PFSK-1 (cell line): ENCODE data around the gene CNTN5.

Experiments used
- FOXP2 ChIP-seq: optimal IDR thresholded peaks from 2 replicates; pipeline ENCODE3; 2011; ENCODE audit warnings: borderline replicate concordance, control low read depth, inconsistent platforms; ENCODE audit not compliant: insufficient read depth; ENCODE audit errors: extremely low read length, extremely low read depth
- POLR2AphosphoS5 ChIP-seq: IDR thresholded peaks from 2 replicates; pipeline ENCODE4 v1.6.1; 2012; ENCODE audit warnings: low read depth, mild to moderate bottlenecking, control low read depth, low read length, moderate library complexity
- SIN3A ChIP-seq: IDR thresholded peaks from 2 replicates; pipeline ENCODE4 v1.6.1; 2012; ENCODE audit warnings: mild to moderate bottlenecking, low read length, moderate library complexity, borderline replicate concordance; ENCODE audit not compliant: insufficient read depth
- TAF1 ChIP-seq: IDR thresholded peaks from 2 replicates; pipeline ENCODE4 v1.6.1; 2012; ENCODE audit warnings: low read length, control low read depth, borderline replicate concordance; ENCODE audit not compliant: insufficient read depth
- TF ChIP-seq, protein P1 (sequence below), 2 experiments: IDR thresholded peaks; 2 replicates each; pipeline versions ENCODE4 v1.6.1 to v1.8.0; 2011 to 2012; ENCODE audit warnings: low read depth in 2 of 2, low read length in 2 of 2, control low read depth in 1 of 2, inconsistent platforms in 1 of 2, mild to moderate bottlenecking in 1 of 2, moderate library complexity in 1 of 2; ENCODE audit not compliant: insufficient read depth in 1 of 2

DNA sequence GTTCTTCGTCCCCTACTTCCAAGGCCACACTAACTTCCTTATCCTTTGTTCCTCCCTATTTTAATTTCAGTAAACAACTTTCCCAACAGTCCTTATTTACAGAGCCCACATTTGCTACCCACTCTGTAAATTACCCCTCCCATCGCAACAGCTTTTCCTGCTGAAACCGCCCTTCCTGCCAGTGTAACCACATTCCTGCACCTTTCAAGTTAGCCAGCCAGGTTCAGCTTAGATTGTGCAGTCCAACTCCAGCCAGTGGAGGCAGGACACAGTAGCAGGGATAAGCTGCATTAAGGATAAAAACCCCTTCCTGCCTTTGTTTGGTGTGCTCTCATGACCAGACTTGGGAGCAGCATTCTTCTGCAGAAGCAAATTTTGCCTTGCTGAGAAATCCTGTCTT is 898.0 kb downstream of the CNTN5 start:
- TF ChIP-seq POLR2AphosphoS5 = no peak
- no peak for TF ChIP-seq SIN3A
- TF ChIP-seq, protein P1, sequence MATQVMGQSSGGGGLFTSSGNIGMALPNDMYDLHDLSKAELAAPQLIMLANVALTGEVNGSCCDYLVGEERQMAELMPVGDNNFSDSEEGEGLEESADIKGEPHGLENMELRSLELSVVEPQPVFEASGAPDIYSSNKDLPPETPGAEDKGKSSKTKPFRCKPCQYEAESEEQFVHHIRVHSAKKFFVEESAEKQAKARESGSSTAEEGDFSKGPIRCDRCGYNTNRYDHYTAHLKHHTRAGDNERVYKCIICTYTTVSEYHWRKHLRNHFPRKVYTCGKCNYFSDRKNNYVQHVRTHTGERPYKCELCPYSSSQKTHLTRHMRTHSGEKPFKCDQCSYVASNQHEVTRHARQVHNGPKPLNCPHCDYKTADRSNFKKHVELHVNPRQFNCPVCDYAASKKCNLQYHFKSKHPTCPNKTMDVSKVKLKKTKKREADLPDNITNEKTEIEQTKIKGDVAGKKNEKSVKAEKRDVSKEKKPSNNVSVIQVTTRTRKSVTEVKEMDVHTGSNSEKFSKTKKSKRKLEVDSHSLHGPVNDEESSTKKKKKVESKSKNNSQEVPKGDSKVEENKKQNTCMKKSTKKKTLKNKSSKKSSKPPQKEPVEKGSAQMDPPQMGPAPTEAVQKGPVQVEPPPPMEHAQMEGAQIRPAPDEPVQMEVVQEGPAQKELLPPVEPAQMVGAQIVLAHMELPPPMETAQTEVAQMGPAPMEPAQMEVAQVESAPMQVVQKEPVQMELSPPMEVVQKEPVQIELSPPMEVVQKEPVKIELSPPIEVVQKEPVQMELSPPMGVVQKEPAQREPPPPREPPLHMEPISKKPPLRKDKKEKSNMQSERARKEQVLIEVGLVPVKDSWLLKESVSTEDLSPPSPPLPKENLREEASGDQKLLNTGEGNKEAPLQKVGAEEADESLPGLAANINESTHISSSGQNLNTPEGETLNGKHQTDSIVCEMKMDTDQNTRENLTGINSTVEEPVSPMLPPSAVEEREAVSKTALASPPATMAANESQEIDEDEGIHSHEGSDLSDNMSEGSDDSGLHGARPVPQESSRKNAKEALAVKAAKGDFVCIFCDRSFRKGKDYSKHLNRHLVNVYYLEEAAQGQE (IDR thresholded peaks at IDR 0.05; ENCODE audit: insufficient read depth in 1 of 2, low read depth in 2 of 2, low read length in 2 of 2) = no peak
- TF ChIP-seq TAF1 = no peak
- TF ChIP-seq FOXP2 = no peak
